Endothelial cell of umbilical vein (primary cell): ENCODE results near the gene SEBOX. TPM values are rescaled to one million over a fixed set of nuclear protein-coding genes. Genes with fewer than 3 reads are reported as not detected.
A peak's percentile ranks its signal among the peaks of the same experiment; 100 is the strongest.

Source experiments
- BruUV-seq: library from RNA; stranded (reverse); fragments of 400-500 nt; replicated peaks from 2 replicates; lab custom pipeline; 2021; lab: Mats Ljungman, UMichigan
- CTCF ChIA-PET: fragments of 300-600, 350-600 bp; sonication (Branson Sonifier 250); formaldehyde crosslinking; loops from one replicate; lab custom pipeline; 2021; ENCODE audit warnings: antibody characterized with exemption, inconsistent platforms; lab: Charles Lee
- POLR2A ChIA-PET: fragments of 300-600, 350-600 bp; sonication (Branson Sonifier 250); formaldehyde crosslinking; loops from one replicate; lab custom pipeline; 2021; ENCODE audit warnings: antibody characterized with exemption, inconsistent platforms; lab: Charles Lee
- DNase-seq: peaks from one replicate; pipeline ENCODE4 v3.0.0-alpha.2; 2011; ENCODE audit warnings: low read depth, low spot score
- FAIRE-seq: peaks from 2 replicates; lab custom pipeline; 2011; peaks lifted over from hg19 to GRCh38; lab: Jason Lieb, UNC
- H2AFZ ChIP-seq: 2 replicates; pipeline ENCODE4 v1.6.0; 2012; ENCODE audit warnings: low read depth, low read length, control low read depth, inconsistent platforms
- H3K27ac ChIP-seq: 2 replicates; pipeline ENCODE4 v1.5.1; 2011; ENCODE audit warnings: low read depth, mild to moderate bottlenecking, control low read depth, low read length, moderate library complexity; ENCODE audit not compliant: insufficient read depth
- H3K27me3 ChIP-seq, 2 experiments: 2 replicates each; pipeline versions ENCODE4 v1.6.0 to v1.6.1; 2011; ENCODE audit warnings: low read length in 2 of 2, mixed read lengths in 1 of 2; ENCODE audit not compliant: control insufficient read depth in 2 of 2, insufficient read depth in 2 of 2
- H3K36me3 ChIP-seq, 2 experiments: 2 replicates in 1 of 2; 3 replicates in 1 of 2; pipeline ENCODE4 v1.5.1; 2011; ENCODE audit warnings: low read length in 2 of 2, mild to moderate bottlenecking in 1 of 2, moderate library complexity in 1 of 2; ENCODE audit not compliant: control insufficient read depth in 2 of 2, insufficient read depth in 2 of 2; ENCODE audit errors: extremely low read depth in 1 of 2
- H3K4me1 ChIP-seq: 3 replicates; pipeline ENCODE4 v1.5.1; 2011; ENCODE audit warnings: mild to moderate bottlenecking, low read length; ENCODE audit not compliant: control insufficient read depth, insufficient read depth; ENCODE audit errors: extremely low read depth
- H3K4me2 ChIP-seq: 2 replicates; pipeline ENCODE4 v1.6.1; 2011; ENCODE audit warnings: low read length, control low read depth, mixed read lengths; ENCODE audit not compliant: insufficient read depth
- H3K4me3 ChIP-seq, 3 experiments: fragments of 200-600 bp in 1 of 3; sonication (generic), shearing (Covaris generic) in 1 of 3; replicated peaks in 1 of 3; 2 replicates each; pipeline ENCODE4 v1.5.1; 2011 to 2016; ENCODE audit warnings: control low read depth in 3 of 3, low read length in 3 of 3, mild to moderate bottlenecking in 2 of 3, inconsistent platforms in 1 of 3, low read depth in 1 of 3, moderate library complexity in 1 of 3; ENCODE audit not compliant: insufficient read depth in 1 of 3
- H3K79me2 ChIP-seq: 2 replicates; pipeline ENCODE4 v1.6.0; 2012; ENCODE audit warnings: low read length, inconsistent platforms; ENCODE audit not compliant: control insufficient read depth, insufficient read depth
- H3K9ac ChIP-seq: replicated peaks from 2 replicates; pipeline ENCODE3; 2011; ENCODE audit warnings: low read length, control low read depth; ENCODE audit not compliant: insufficient read depth; ENCODE audit errors: extremely low read depth
- H3K9me1 ChIP-seq: replicated peaks from 3 replicates; pipeline ENCODE4 v1.6.0; 2011; ENCODE audit warnings: mild to moderate bottlenecking, low read length; ENCODE audit not compliant: control insufficient read depth, insufficient read depth; ENCODE audit errors: extremely low read depth
- H3K9me3 ChIP-seq: replicated peaks from 2 replicates; pipeline ENCODE4 v1.5.1; 2012; ENCODE audit warnings: low read length, inconsistent platforms; ENCODE audit not compliant: control insufficient read depth, insufficient read depth
- H4K20me1 ChIP-seq: replicated peaks from 2 replicates; pipeline ENCODE3; 2011; ENCODE audit warnings: mild to moderate bottlenecking, low read length; ENCODE audit not compliant: control insufficient read depth, insufficient read depth; ENCODE audit errors: extremely low read depth
- CTCF ChIP-seq, 2 donors: IDR thresholded peaks; 1 replicate in 1 of 2; 2 replicates in 1 of 2; pipeline ENCODE4 v1.5.1; 2011; ENCODE audit warnings: low read length in 2 of 2, mild to moderate bottlenecking in 2 of 2, moderate library complexity in 2 of 2, control low read depth in 1 of 2, inconsistent platforms in 1 of 2, low read depth in 1 of 2; ENCODE audit not compliant: insufficient read depth in 1 of 2; ENCODE audit errors: extremely low read depth in 1 of 2
- EZH2 ChIP-seq: IDR thresholded peaks from 2 replicates; pipeline ENCODE4 v1.6.1; 2012; ENCODE audit warnings: borderline replicate concordance, low read depth, mild to moderate bottlenecking, moderate library complexity, low read length, inconsistent platforms; ENCODE audit not compliant: severe bottlenecking
- FOS ChIP-seq: IDR thresholded peaks from 2 replicates; pipeline ENCODE4 v1.6.1; 2011; ENCODE audit warnings: mild to moderate bottlenecking, low read length, moderate library complexity, borderline replicate concordance; ENCODE audit not compliant: insufficient read depth
- GATA2 ChIP-seq: IDR thresholded peaks from 2 replicates; pipeline ENCODE4 v1.7.0; 2011; ENCODE audit warnings: low read depth, mild to moderate bottlenecking, moderate library complexity, mixed read lengths, low read length; ENCODE audit not compliant: insufficient read length, insufficient read depth
- JUN ChIP-seq: IDR thresholded peaks from 2 replicates; pipeline ENCODE4 v1.6.1; 2011; ENCODE audit warnings: borderline replicate concordance, low read depth; ENCODE audit not compliant: insufficient read length, insufficient read depth
- MAX ChIP-seq: IDR thresholded peaks from 2 replicates; pipeline ENCODE4 v1.6.1; 2011; ENCODE audit not compliant: insufficient read depth, insufficient read length
- MYC ChIP-seq: IDR thresholded peaks from one replicate; pipeline ENCODE4 v1.6.1; 2011; ENCODE audit warnings: mild to moderate bottlenecking, low read depth, low read length
- POLR2A ChIP-seq: IDR thresholded peaks from 2 replicates; pipeline ENCODE4 v1.6.1; 2012; ENCODE audit warnings: low read depth, mild to moderate bottlenecking, control low read depth, low read length
- POLR2AphosphoS5 ChIP-seq: IDR thresholded peaks from 2 replicates; pipeline ENCODE4 v1.6.1; 2012; ENCODE audit warnings: low read depth, mild to moderate bottlenecking, control low read depth, low read length, moderate library complexity; ENCODE audit not compliant: insufficient read depth
- dilution Hi-C: fragments of 300-500 bp; cut with MboI; formaldehyde crosslinking; loops from one replicate; pipeline ENCODE4 v1.15.0; 2019; ENCODE audit warnings: low sequenced_read_pairs; ENCODE audit not compliant: extremely low pct_ligation_motif_present
- intact Hi-C: fragments of 100-400 bp; cut with micrococcal nuclease; formaldehyde crosslinking; loops from one replicate; pipeline ENCODE4 v1.10.0; 2022
- polyA plus RNA-seq, 4 experiments: library from polyadenylated mRNA; depleted of rRNA in 3 of 4; stranded (reverse) in 3 of 4; unstranded in 1 of 4; fragments of >200 nt; gene quantifications; 2 replicates each; pipeline versions ENCODE4 v1.2.1 to v1.2.3, GENCODE V29; 2011 to 2012; ENCODE audit warnings: missing spikeins in 1 of 4
- total RNA-seq: library from RNA; stranded (reverse); gene quantifications from 2 replicates; pipeline ENCODE4 v1.2.3, GENCODE V29; 2021

The SEBOX gene
- total and polyA plus RNA-seq, 2 donors (not counting 3 experiments of a cell fraction or from before 2014, with no cell fraction given): not detected

GRCh38 chr17:28334666-28335200, 30.3 kb downstream of the SEBOX start:
- H3K9me1 ChIP-seq: no peaks in the 10 kb centered on the region
- CTCF ChIA-PET: interaction anchor here (1.4 to 2.5 kb wide), 7 partner anchors 11 to 530 kb away, joined by 7 to 31 read pairs (median 9); partner anchors contain the start of genes LYRM9, POLDIP2 and TMEM97
- intact Hi-C loops (loop anchor here (1.0 to 5.0 kb wide), 4 partner anchors 15 to 354 kb away; partner anchors contain the start of genes NLK, POLDIP2 and TMEM97), dilution Hi-C loops (no loop called here)
- H3K36me3 ChIP-seq: peaks cover 0 to 16% of the 10 kb centered on the region in 2 experiments
- peaks cover 40% of the 10 kb centered on the region for H3K4me1 ChIP-seq
- BruUV-seq: no TSS peak
- H2AFZ ChIP-seq: peak overlapping the region; percentile 26
- H4K20me1 ChIP-seq: no peaks in the 10 kb centered on the region
- H3K4me3 ChIP-seq: peak overlapping the region; percentile 28 to 98 (median 65)
- peak overlapping the region; percentile 69 for H3K27ac ChIP-seq
- DNase-seq (no peak), FAIRE-seq (no peak)
- H3K79me2 ChIP-seq: peaks cover 50% of the 10 kb centered on the region
- H3K9ac ChIP-seq: peak overlapping the region; percentile 84
- no peaks in the 10 kb centered on the region for H3K27me3 ChIP-seq
- POLR2A ChIA-PET: interaction anchor here (0.6 to 2.1 kb wide), 3 partner anchors 12 to 332 kb away, joined by 4 to 34 read pairs (median 26); partner anchors contain the start of gene POLDIP2
- peak overlapping the region; percentile 70 for H3K4me2 ChIP-seq
- no peaks in the 10 kb centered on the region for H3K9me3 ChIP-seq
- TF ChIP-seq EZH2 (no peak), POLR2AphosphoS5 (no peak), FOS (no peak), POLR2A (no peak), GATA2 (no peak), JUN (no peak), MYC (no peak), MAX (no peak), CTCF (IDR thresholded peaks at IDR 0.05; ENCODE audit: extremely low read depth in 1 of 2, insufficient read depth in 1 of 2, low read depth in 1 of 2, low read length in 2 of 2) (no peak)
